Middle frontal gyrus (tissue), 1 donor: Measurements from ENCODE around the gene DNM2.
A peak's percentile ranks its signal among the peaks of the same experiment; 100 is the strongest.

Source experiments
- DNase-seq: peaks from one replicate; pipeline ENCODE4 v3.0.0-alpha.2; 2015; ENCODE audit warnings: low spot score; ENCODE audit errors: extremely low spot score

DNM2 gene

GRCh38 chr19:10690341-10690781, 27.5 kb upstream of the DNM2 start:
- no peak for DNase-seq

GRCh38 chr19:10691178-10691881, 26.5 kb upstream of the DNM2 start:
- DNase-seq, result no peak

GRCh38 chr19:10691883-10692282, 26.0 kb upstream of the DNM2 start:
- DNase-seq, result no peak

GRCh38 chr19:10692673-10693264, 25.1 kb upstream of the DNM2 start:
- no peak for DNase-seq

- no peak for DNase-seq
Observed at GRCh38 chr19:10694706-10695307, 23.1 kb upstream of the DNM2 start.

GRCh38 chr19:10695401-10696398, 22.2 kb upstream of the DNM2 start:
- peak; percentile 90 for DNase-seq

- no peak for DNase-seq
Observed at GRCh38 chr19:10699650-10700335, 18.1 kb upstream of the DNM2 start.

- DNase-seq, result no peak
Observed at GRCh38 chr19:10701955-10702525, 15.8 kb upstream of the DNM2 start.

- DNase-seq, result no peak
Observed at GRCh38 chr19:10706990-10707389, 10.9 kb upstream of the DNM2 start.

- no peak for DNase-seq
Observed at GRCh38 chr19:10707440-10707839, 10.4 kb upstream of the DNM2 start.

- DNase-seq, result no peak
Observed at GRCh38 chr19:10708291-10708690, 9.6 kb upstream of the DNM2 start.

GRCh38 chr19:10712045-10712444, 5.8 kb upstream of the DNM2 start:
- DNase-seq, result no peak

GRCh38 chr19:10712754-10713153, 5.1 kb upstream of the DNM2 start:
- no peak for DNase-seq

- no peak for DNase-seq
Observed at GRCh38 chr19:10713317-10713716, 4.6 kb upstream of the DNM2 start.

GRCh38 chr19:10717054-10717355, 874 bp upstream of the DNM2 start:
- no peak for DNase-seq

GRCh38 chr19:10718205-10719196, 622 bp downstream of the DNM2 start:
- no peak for DNase-seq

GRCh38 chr19:10719466-10719961, 1.6 kb downstream of the DNM2 start:
- no peak for DNase-seq

- DNase-seq, result no peak
Observed at GRCh38 chr19:10720607-10721125, 2.8 kb downstream of the DNM2 start.

- no peak for DNase-seq
Observed at GRCh38 chr19:10723591-10723990, 5.7 kb downstream of the DNM2 start.
